Measurements from ENCODE around the gene CYP27A1. TPM values are rescaled to one million over a fixed set of nuclear protein-coding genes. Genes with fewer than 3 reads are reported as not detected.
A peak's percentile ranks its signal among the peaks of the same experiment; 100 is the strongest.

Gene CYP27A1
- total and polyA plus RNA-seq, 10 donors = 8.7 to 65.5 (median 15.2) TPM

DNA sequence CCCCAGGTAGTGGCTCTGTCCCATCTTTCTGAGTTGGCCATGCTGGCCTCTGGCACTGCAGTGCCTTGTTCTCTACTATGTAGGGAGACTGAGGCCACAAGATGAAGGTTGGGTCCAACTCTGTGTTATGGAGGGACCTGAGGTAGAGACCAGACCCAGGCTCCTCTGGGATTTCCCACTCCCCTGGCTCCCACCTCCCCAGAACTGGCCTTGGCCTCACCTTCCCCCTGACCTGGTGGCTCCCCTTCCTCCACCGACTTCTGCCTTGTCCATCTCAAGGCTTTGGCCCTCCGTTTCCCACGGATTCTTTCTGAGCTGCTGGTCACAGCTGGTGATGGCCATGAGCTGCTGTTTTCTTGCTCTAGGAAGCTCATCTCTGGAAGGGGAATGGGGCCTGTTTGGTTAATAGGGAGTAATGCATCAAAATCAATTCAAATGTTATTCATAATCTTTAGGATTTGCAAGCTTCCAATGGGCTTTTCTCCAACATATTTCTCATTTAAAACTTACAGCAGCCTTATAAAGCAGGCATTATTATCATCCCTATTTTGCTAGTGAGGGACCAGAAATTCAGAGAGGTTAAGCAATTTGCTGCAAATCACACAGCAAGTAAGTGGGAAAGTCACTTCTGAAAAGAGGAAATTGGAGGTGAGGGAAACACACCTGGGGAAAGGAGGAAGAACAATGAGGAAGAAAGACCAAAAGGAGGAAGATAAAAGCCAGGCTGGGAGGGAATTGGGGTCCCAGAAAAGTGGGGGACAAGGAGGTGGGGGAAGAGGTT is 48.8 kb downstream of the CYP27A1 start:
- Histone ChIP-seq H3K4me3 (no peak overlapping the region), H3K9me3 (no peaks in the 10 kb centered on the region), H3K36me3 (no peaks in the 10 kb centered on the region), H3K4me1 (peaks cover 0 to 2% (median 0%) of the 10 kb centered on the region in 6 donors), H3K27me3 (replicated peaks in 1 of 7) (peaks cover 0 to 65% (median 0%) of the 10 kb centered on the region in 7 donors), H3K27ac (no peak overlapping the region)
- intact Hi-C loops (cut with DNase I; ENCODE audit: low total_unique reads) = no loop called here
- no peak for DNase-seq
- TF ChIP-seq, protein P1, sequence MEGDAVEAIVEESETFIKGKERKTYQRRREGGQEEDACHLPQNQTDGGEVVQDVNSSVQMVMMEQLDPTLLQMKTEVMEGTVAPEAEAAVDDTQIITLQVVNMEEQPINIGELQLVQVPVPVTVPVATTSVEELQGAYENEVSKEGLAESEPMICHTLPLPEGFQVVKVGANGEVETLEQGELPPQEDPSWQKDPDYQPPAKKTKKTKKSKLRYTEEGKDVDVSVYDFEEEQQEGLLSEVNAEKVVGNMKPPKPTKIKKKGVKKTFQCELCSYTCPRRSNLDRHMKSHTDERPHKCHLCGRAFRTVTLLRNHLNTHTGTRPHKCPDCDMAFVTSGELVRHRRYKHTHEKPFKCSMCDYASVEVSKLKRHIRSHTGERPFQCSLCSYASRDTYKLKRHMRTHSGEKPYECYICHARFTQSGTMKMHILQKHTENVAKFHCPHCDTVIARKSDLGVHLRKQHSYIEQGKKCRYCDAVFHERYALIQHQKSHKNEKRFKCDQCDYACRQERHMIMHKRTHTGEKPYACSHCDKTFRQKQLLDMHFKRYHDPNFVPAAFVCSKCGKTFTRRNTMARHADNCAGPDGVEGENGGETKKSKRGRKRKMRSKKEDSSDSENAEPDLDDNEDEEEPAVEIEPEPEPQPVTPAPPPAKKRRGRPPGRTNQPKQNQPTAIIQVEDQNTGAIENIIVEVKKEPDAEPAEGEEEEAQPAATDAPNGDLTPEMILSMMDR (IDR thresholded peaks at IDR 0.05 in 8 of 11, conservative IDR thresholded peaks at IDR 0.05 in 3 of 11) = no peak
- TF ChIP-seq POLR2AphosphoS5 (IDR thresholded peaks at IDR 0.05) (no peak), POLR2A (IDR thresholded peaks at IDR 0.05) (no peak)
- WGBS, 5 donors = 55 to 69% (median 65%) methylated on average over 3 of the region's 3 CpGs

DNA sequence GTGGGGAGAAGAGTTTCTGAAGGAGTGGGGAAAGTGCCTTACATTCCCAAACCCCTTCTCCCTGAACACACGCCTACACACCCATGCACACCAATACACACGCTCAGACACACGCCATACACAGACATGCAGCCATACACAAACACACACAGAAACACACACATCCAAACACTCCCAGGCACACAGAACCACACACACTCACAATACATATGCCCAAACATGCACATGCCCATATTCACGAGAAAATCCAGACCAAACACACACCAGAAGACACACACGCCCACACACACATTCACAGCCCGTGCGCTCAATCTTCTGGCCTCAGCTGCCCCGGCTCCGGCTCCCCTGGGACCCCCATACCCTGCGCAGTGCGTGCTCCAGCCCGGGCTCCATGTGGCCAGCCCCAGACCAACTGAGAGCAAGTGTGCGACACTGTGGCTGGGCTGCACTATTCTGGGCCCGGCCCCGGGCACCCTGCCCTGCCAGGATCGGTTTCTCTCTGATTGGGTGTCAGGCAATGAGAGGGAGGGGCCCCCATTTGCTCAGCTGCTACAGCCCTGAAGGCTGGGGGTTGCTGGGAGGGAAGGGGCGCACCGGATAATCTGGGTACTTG is 49.5 kb downstream of the CYP27A1 start, which contains the start of gene PRKAG3:
Gene PRKAG3, minus strand, starts transcription at position 426 of the 613 bp plus-strand sequence.
- no peaks in the 10 kb centered on the region for H3K36me3 ChIP-seq
- H3K27ac ChIP-seq = peak within 1 kb of the TSS in 2 of 8 donors; percentile 22 to 60
- peaks cover 0 to 72% (median 0%) of the 10 kb centered on the region in 7 donors for H3K27me3 ChIP-seq (replicated peaks in 1 of 7)
- 80 to 90% (median 81%) methylated on average over 18 of the region's 18 CpGs for WGBS, 5 donors
- intact Hi-C loops (cut with DNase I; ENCODE audit: low total_unique reads) = no loop called here
- peaks cover 0 to 2% (median 0%) of the 10 kb centered on the region in 6 donors for H3K4me1 ChIP-seq
- no peak within 1 kb of the TSS for H3K4me3 ChIP-seq
- TF ChIP-seq, protein P1 (IDR thresholded peaks at IDR 0.05 in 8 of 11, conservative IDR thresholded peaks at IDR 0.05 in 3 of 11) = no peak
- no peaks in the 10 kb centered on the region for H3K9me3 ChIP-seq
- DNase-seq = peak; percentile 54

DNA sequence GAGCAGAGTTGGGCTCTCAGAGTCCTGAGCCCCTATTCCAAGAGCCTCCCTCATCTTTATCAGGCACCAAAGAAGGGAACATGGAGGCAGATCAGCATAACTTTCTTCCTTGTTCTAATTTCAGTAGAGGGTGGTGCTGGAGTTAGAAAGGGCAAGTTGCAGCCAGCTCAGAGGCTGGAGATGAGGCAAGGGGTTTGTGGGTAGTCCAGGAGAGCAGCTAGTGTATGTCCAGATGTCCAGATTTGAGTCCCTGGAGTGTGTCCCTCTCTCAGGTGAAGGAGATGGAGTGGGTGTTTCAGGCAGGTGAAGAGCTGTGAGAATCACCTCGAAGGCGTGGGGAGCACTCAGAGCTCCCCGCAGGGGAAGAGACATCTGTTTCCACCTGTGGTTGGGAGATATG is 50.1 kb downstream of the CYP27A1 start:
- 65 to 89% (median 71%) methylated on average over 3 of the region's 3 CpGs for WGBS, 5 donors
- intact Hi-C loops (cut with DNase I; ENCODE audit: low total_unique reads) = no loop called here
- TF ChIP-seq, protein P1 (IDR thresholded peaks at IDR 0.05 in 8 of 11, conservative IDR thresholded peaks at IDR 0.05 in 3 of 11) = no peak
- TF ChIP-seq POLR2AphosphoS5 (IDR thresholded peaks at IDR 0.05) (no peak), POLR2A (IDR thresholded peaks at IDR 0.05) (no peak)

GRCh38 chr2:218832520-218832919 is 50.6 kb downstream of the CYP27A1 start:
- peak; percentile 44 for DNase-seq
- intact Hi-C loops (cut with DNase I; ENCODE audit: low total_unique reads) = no loop called here
- Histone ChIP-seq H3K9me3 (peaks cover 0 to 8% (median 6%) of the 10 kb centered on the region in 8 donors), H3K4me1 (no peaks in the 10 kb centered on the region), H3K4me3 (no peak overlapping the region), H3K27ac (peak overlapping the region in 2 of 8 donors; percentile 22 to 60), H3K36me3 (no peaks in the 10 kb centered on the region), H3K27me3 (replicated peaks in 1 of 7) (peaks cover 0 to 81% (median 0%) of the 10 kb centered on the region in 7 donors)
- WGBS, 5 donors = 37 to 71% (median 61%) methylated on average over 3 of the region's 3 CpGs
- TF ChIP-seq POLR2AphosphoS5 (IDR thresholded peaks at IDR 0.05) = no peak
- TF ChIP-seq POLR2A (IDR thresholded peaks at IDR 0.05) = no peak
- TF ChIP-seq, protein P1 (IDR thresholded peaks at IDR 0.05 in 8 of 11, conservative IDR thresholded peaks at IDR 0.05 in 3 of 11) = no peak

More for the DNA sequence above, 50.1 kb downstream of the CYP27A1 start:
- no peaks in the 10 kb centered on the region for H3K36me3 ChIP-seq
- H3K27ac ChIP-seq = peak overlapping the region in 1 of 8 donors; percentile 60
- H3K27me3 ChIP-seq (replicated peaks in 1 of 7) = peaks cover 0 to 77% (median 0%) of the 10 kb centered on the region in 7 donors
- H3K9me3 ChIP-seq = peaks cover 0 to 4% (median 2%) of the 10 kb centered on the region in 8 donors
- no peak overlapping the region for H3K4me3 ChIP-seq
- DNase-seq = peak; percentile 14
- no peaks in the 10 kb centered on the region for H3K4me1 ChIP-seq
